GM19351 (cell line): ENCODE results near the gene PTK6.

Experiments used
- ATAC-seq: cut with Tn5 transposase; IDR thresholded peaks from one replicate; pipeline ENCODE4 v1.9.1; 2021; ENCODE audit warnings: mild to moderate bottlenecking, moderate library complexity; ENCODE audit not compliant: unreplicated experiment

Gene PTK6

DNA sequence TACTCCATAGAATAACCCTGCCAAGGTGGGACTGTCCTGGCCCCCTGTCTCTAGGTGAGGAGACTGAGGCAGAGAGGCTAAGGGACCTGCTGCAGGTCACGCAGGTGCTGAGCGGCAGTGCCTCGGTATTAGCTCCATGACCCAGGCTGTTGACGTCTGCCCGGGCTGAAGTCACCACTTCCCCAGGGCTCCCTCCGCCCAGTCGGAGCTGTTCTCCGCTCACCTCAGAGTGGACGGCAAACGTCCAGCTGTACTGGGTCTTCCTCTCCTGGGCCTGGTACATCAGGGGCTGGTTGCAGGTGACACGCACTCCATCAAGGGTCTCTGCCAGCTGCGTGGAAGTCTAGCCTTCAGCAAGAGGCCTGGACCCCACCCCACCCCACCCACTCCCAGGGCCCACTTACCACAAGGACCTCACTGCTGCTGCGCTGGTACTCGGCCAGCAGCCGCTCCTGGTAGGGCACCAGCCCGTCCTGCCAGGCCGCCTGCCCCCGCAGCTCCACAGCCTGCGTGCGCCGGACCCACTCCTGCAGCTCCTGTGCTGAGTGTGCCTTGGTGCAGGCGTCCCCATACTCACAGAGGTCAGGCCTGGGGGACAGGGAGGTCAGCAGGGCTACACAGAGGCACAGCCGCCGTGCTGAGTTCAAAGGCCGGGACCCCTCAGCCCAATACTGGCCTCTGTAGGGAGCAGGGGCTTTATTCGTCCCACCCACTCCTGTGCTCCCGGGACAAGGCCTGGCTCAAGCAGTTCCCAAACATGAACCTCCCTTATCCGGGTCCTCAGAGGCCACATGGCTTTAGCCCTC, 33.3 kb upstream of the PTK6 start:
- ATAC-seq: no peak

DNA sequence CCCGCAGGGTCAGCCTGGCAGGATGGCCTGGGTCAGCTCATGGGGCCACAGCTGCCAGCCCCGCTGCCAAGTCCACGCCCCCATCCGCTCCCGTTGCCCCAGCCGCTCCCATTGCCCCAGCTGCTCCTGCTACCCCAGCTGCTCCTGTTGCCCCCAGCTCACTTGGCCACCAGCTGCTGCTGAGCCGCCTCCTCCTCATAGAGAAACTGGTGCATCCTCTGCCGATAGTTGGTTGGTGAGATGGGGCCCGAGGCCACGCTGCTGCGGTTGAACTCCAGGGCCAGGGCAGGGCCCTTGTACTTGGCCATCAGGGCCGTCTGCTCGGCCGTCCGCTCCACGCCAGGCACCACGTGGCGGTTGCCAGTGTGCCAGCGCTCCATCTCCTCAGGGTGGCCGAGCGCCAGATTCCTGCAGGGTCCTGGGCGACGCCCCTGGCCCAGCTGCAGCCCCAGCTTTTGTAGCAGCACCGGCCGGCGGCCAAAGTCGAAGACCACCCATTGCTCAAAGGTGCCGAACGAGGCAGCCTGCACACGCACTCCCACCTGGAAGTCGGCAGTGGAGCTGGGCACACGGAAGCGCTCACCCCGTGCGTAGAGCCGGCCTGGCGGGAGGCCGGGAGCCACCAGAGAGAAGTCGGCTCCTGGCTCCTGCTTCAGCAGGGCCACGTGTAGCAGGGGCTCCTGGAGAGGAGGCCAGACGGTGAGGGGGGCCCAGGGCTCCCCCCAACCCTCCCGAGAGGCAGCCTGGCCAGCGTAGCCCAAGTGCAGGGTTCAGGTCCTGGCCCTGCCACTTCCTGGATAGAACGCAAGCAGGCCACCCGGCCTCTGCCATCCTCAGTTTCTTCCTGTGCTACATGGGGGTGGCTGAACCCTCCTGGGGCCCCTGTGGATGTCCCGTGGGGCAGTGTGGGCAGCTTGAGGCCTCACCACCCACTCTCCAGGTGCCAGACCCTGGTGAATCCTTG, 32.1 kb upstream of the PTK6 start:
- no peak for ATAC-seq

DNA sequence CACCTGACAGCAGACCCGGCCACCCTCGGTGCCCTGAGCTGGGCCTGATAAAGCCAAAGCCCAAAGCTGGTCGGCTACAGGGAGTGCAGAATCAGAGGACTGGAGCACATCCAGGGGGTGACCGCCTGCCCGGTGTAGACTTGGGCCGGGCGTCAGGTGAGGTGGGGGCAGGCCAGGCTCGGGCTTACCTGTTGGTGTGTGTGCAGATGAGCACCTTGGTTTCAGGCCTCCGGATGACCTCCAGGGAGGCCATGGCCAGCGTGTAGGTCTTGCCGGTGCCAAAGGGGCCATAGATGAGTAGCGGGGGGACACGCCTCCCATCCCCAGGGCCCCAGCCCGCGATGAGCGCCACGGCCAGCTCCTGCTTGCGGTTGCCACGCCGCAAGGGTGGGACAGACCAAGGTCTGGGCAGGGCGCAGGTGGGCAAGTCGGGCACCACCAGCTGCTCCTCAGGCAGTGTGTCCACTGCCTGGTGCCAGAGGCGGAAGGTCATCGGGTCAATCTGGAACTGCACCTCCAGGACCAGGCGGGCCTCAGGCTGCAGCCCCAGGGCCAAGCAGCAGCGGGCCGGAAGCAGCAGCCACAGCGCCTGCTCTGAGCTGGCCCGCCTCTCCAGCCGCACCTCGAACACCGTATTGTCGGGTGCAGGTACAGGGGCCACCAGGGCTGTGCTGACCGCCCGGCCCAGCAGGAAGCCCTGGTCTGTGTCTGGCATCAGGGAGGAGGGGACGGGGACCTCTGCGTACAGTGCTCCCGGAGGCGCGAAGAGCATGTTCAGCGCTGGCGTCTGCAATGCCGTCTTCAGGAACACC, 31.2 kb upstream of the PTK6 start:
- no peak for ATAC-seq

DNA sequence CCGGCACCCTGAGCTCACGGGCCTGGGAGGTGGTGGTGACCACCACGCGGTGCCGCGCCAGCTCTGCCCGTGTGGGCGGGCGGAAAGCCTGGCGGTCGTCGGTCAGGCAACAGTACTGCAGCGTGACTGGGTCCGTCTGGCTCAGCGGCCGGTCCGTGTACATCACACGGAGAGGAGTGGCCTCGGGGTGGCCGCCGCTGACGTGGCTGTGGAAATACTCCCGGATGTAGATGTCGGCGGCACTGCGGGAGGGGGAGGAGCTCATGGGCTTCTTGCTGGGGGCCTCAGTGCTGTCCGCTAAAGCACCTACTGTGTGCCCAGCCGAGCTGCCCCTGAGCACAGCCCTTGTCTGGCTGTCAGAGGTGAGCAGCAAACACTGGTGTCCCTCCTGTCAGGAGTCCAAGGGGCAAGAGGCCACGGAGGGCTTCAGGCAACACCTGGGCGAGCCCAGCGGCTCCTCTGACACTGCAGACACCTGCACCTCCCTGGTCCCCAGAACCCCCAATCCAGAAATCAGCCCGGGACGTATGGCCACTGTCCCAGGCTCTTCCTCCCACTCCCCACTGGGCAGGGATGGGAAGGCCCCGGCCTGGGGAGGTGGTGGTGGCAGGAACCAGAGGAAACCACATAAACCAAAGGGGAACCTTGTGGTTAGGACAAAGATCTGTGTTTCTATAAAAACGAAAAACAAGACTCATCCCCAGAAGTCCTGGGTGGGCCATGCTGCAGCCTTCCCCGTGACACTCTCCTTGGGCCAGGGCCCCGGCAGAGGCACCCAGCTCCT, 30.4 kb upstream of the PTK6 start:
- ATAC-seq: peak; percentile 63

DNA sequence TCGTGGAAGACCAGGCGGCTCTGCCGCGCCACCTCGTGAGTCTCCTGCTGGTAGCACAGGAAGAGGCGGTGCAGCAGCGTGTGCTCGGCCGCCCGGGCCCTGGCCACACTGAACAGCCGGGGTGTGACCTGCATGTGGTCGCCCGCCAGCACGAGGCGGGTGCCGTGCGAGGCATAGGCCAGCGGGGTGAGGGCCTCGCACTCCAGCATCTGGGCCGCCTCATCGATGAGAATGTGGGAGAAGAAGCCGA, 29.9 kb upstream of the PTK6 start:
- ATAC-seq: peak; percentile 2

DNA sequence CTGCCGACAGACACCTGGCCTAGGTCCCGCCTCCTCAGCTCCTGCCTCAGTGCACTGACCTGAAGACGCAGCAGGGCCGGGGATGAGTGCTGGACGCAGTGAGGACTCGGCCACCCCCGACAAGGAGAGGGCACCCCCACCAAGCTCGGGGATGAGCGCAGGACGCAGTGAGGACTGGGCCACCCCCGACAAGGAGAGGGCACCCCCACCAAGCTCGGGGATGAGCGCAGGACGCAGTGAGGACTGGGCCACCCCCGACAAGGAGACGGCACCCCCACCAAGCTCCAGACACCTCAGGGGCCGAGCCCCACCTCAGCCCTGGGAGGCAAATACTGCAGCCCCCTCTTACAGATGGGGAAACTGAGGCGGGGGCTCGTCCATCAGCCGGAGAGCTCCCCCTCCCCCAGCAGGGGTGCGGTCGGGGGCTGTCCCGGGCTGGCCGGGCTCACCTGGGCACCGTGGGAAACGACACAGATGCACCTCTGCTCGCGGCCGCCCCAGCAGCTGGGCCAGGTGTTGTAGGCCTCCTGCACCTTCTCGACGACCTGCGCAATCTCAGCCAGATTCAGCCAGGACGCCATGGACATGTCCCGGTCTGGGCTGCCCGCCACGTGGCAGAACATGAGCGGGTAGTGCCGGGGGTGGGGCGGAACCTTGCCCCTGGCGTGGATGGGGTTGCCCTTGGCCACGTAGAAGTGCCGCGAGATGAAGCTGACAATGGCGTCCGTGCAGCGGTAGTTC, 29.4 kb upstream of the PTK6 start:
- ATAC-seq: no peak

DNA sequence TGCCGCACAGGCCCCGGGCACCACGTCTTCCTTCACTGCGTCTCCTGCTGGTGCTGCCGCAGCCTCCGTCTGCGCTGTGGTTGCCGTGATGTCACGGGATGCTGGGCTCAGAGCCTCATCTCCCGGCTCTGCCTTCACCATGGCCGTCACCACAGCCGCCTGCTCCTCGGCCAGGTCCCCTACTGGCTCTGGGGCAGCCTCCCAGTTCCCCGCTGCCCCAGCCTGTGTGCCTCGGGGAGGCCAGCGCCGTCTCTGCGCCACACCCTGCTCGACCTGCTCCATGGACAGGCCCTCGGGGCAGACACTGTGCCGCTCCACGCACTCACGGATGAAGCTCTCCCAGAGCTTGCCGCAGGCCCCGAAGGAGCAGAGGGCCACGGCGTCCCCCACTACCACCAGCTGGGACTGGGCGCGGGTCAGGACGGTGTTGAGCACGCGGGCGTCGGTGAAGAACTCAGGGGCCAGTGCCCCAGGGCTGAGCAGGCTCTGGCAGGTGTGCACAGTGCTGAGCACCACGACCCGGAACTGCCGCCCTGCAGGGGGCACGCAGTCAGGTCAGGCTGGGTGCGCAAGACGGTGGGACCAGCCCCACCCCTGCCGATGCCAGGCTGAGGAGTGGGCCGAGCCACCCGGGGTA, 28.6 kb upstream of the PTK6 start:
- no peak for ATAC-seq

DNA sequence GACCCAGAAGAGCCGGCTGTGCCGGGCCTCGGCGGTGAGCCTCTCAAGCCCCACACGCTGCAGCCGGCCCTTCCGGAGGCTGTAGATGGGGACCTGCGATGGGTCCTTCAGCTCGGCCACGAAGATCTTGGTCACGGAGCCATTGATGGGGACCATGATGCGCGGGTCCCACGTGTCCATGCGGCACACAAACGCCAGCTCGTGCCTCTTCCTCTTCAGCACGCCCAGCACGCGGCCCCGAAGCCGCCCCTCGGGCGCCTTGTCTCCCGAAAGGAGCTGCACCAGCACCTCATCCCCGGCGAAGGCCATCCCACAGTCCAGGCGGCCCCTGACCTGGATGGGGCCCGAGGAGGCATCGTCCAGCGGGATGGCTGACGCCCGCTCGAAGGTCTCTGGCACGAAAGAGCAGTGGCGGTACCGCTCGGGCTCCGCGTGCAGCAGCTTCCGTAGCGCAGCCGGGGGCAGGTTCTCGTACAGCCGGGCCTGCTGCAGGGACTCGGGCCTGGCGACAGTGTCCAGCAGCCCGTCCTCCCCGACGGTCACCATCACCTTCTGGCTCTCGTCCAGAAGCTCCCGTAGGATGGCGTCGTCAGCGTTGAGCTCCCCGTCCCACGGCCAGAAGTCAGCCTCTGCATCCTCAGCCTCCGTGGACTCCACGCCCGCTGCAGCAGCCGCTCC, 28.0 kb upstream of the PTK6 start:
- ATAC-seq: no peak

DNA sequence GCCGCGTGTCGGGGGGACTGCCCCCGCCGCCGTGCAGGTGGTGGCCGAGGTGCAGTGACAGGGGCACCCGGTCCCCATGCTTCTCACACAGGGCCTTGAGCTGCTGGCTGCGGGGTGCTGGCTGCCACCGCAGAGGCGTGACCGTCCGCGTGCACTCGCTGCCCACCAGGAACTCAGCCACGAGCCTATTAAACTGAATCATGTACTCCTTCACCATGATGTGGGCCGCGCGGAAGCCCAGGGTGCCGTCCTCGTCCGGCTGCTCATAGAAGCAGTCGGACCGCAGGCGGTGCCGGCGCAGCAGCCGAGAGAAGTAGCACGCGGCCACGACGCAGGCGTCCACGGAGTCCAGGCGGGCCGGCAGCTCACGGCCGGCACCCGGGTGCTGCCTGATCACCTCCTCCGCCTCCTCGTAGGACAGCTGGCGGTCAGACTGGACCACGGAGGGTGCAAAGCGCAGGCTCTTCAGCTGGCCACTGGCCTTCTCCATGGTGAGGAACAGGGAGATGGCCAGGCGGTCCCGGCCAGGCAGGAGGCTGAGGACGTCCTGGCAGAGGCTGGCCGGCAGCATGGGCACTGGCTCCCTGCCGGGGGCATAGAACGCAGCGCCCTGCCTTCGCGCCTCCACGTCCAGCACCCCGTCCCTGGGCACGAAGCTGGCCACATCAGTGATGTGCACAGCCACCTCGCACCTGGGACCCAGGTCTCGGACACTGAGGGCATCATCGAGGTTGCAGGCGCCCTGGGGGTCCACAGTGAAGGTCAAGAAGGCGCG, 27.0 kb upstream of the PTK6 start:
- ATAC-seq: no peak

DNA sequence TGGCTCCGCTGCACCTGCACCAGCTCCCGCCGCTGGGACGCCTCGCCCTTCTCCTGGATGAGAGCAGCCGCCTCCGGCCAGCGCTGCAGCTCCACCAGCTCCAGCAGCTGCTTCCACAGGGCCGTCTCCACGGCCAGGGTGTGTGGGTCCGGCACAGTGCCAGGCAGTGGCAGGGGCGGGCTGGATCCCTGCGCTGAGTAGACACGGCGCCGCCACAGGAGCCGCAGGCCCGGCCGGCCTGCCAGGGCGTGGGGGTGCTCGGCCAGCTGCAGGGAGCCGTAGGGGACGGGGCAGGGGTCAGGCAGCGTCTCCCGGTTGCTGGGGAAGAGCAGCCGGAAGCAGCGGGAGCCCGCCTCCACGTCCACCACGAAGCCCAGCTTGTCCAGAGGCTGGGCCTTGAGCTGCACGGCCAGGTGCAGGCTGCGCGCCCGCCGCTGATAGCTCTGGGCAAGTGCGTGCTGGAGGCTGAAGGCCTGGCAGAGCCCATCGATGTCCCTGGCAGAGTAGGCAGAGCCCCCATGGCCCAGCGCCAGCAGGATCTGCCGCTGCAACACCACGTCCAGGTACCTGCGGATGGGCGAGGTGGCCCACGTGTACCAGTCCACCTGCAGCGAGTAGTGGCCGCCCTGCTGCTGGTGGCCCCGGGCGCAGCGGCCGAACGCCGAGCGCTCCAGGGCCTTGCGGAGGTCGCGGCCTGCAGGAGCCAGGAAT, 26.2 kb upstream of the PTK6 start:
- no peak for ATAC-seq

DNA sequence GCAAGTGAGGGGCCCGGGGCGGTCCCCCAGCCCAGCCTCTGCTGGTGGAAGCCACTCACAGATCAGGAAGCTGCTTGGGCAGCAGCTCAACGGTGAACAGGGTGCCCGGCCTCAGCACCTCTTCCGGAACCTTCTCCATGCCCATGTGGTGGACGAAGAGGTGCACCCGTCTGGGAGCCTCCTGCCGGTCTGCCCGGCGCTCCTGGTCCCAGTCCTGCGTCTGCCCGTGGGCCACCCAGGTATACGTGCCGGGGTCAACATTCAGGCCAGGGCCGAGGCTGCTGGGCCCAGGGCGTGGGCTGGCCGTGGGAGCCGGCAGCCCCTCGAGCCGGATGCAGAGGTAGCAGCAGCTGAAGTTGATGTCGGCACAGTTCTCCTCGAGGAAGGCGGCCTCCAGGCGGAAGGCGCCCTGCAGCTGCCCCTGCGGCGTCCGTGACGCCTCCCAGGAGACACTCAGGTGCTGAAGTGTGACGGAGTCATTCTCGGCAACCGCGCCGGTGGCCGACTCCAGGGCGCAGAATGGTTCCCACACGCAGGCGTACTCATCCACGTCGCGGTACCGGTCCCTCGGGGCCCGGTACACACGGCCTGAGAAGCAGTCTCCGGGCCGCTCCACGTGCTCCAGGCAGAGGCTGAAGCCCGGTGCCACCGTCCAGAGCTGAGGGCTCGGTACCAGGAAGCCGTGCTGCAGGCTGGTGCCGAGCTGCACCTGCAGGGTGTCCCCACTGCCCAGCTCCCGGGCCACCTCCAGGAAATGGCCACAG, 25.5 kb upstream of the PTK6 start:
- no peak for ATAC-seq

DNA sequence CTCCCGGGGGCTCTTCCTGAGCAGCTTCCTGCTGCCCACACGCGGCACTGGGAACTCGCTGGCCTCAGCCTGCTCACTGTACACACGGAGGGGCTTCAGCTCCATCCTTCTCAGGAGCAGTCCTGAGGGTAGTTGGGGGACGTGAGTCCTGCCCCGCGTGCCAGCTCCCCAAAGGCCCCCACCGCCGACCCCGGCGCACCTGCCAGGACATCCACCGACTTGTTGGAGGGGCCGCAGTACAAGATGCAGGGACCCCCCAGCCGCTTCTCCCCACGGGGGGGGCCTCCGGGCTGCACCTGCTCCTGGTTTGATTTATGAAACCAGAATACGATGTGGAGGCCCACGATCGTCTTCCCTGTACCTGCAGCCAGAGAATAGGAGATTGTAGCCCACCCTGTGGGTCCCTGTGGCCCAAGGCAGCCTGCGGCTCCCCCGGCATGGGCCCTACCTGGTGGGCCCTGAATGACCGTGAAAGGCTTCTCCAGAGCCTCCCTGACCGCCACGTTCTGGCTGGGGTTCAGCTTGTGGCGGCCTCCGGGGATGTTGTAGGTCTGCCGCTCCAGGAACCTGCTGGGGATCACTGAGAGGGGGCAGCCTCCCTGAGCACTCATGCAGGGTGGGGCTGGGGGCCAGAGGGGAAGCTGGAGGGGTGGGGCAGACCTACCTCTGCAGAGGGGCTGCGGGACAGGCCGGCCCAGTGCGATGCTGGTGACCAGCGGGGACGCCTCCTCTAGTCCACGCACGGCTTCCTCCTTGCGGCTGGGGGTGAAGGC, 24.6 kb upstream of the PTK6 start:
- no peak for ATAC-seq

DNA sequence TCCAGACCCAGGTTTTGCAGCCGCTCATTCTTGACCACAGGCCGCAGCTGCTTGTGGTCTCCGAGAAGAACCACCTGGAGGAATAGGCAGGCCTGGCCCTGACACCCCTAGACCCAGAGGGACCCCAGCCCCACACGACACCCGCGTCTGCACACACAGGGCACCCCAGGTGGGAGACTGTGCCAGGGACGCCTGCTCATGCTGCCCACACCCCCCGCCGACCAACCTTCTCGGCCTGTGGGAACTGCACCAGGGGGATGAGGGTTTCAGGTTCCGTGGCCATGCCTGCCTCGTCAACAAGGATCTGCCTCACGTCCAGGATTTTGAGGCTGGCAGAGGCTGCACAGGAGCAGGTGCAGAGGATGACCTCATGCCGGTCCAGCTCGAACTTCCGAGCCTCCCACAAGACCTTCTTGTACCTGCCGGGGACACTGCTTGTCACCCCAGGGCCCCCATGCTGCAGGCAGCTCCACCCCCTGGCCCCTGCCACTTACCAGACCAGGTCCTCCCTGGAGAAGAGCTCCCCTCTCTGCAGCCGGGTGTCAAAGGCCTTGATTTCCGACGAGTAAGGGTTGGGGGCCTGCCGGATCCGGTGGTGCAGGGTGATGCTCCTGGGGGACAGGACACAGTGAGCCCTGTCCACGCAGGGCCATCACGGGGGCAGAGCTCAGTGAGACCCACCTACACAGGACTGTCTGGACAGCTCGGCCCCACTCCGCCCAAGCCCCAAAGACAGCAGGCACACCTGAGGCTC, 23.9 kb upstream of the PTK6 start:
- ATAC-seq: no peak

DNA sequence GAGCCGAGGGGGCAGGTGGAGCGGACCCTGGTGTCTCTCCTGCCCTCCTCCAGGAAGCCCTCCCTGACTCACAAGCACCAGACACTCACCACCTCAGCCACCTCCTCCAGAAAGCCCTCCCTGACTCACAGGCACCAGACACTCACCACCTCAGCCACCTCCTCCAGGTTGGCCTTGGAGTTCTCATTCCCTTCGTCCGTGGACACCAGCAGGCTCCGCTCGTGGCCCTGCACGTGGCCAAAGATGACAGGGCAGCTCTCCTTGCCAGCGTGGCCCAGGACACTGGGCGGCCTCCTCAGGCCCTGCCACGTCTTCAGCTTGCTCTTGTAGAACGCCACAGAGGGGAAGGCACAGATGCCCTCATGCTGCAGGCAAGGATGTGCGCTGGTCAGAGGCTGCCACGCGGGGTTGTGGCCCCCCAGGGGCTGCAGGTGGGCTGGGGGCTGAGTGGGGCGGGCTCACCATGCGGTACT, 23.2 kb upstream of the PTK6 start:
- no peak for ATAC-seq
